WI38 (cell line): ENCODE measurements around the gene MIOX.
"Not testable (repeated sequence)": the region's sequence is repeated elsewhere in the genome, so short reads cannot be mapped to it uniquely, and the experiment has no call there.

Source experiments
- H3K4me3 ChIP-seq: 2 replicates; pipeline ENCODE4 v1.5.1; 2011; ENCODE audit warnings: low read depth, mild to moderate bottlenecking, control low read depth, low read length
- TF ChIP-seq, protein P1 (sequence below): IDR thresholded peaks from 2 replicates; pipeline ENCODE4 v1.5.1; 2012; ENCODE audit warnings: low read depth, mild to moderate bottlenecking, control low read depth, low read length

Gene MIOX

DNA sequence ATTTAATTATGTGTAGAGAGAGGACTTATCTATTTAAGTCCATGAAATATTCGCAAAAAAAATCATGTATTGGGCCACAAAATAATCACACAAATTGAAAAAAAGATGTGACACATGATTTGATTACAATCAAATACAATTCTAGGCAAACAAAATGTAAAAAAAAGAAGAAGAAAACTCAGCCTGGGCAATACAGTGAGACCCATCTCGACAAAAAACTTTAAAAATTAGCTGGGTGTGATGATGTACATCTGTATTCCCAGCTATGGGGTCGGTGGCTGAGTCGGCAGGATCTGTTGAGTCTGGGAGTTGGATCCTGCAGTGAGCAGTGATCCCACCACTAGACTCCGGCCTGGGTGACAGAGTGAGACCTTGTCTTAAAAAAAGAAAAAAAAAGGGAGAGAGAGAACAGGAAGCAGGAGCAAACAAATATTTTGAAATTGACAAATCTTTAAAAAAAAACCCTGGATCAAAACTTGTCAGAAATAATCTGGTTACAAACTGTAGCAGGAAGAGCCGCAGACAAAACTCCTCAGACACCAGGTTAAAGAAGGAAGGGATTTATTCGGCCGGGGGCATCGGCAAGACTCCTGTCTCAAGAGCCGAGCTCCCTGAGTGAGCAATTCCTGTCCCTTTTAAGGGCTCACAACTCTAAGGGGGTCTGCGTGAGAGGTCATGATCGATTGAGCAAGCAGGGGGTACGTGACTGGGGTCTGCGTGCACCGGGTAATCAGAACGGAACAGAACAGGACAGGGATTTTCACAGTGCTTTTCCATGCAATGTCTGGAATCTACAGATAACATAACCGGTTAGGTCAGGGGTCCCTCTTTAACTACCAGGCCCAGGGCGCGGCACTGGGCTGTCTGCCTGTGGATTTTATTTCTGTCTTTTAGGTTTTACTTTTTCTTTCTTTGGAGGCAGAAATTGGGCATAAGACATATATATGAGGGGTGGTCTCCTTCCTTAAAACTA, 46.5 kb downstream of the MIOX start:
- TF ChIP-seq, protein P1, sequence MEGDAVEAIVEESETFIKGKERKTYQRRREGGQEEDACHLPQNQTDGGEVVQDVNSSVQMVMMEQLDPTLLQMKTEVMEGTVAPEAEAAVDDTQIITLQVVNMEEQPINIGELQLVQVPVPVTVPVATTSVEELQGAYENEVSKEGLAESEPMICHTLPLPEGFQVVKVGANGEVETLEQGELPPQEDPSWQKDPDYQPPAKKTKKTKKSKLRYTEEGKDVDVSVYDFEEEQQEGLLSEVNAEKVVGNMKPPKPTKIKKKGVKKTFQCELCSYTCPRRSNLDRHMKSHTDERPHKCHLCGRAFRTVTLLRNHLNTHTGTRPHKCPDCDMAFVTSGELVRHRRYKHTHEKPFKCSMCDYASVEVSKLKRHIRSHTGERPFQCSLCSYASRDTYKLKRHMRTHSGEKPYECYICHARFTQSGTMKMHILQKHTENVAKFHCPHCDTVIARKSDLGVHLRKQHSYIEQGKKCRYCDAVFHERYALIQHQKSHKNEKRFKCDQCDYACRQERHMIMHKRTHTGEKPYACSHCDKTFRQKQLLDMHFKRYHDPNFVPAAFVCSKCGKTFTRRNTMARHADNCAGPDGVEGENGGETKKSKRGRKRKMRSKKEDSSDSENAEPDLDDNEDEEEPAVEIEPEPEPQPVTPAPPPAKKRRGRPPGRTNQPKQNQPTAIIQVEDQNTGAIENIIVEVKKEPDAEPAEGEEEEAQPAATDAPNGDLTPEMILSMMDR = no peak

DNA sequence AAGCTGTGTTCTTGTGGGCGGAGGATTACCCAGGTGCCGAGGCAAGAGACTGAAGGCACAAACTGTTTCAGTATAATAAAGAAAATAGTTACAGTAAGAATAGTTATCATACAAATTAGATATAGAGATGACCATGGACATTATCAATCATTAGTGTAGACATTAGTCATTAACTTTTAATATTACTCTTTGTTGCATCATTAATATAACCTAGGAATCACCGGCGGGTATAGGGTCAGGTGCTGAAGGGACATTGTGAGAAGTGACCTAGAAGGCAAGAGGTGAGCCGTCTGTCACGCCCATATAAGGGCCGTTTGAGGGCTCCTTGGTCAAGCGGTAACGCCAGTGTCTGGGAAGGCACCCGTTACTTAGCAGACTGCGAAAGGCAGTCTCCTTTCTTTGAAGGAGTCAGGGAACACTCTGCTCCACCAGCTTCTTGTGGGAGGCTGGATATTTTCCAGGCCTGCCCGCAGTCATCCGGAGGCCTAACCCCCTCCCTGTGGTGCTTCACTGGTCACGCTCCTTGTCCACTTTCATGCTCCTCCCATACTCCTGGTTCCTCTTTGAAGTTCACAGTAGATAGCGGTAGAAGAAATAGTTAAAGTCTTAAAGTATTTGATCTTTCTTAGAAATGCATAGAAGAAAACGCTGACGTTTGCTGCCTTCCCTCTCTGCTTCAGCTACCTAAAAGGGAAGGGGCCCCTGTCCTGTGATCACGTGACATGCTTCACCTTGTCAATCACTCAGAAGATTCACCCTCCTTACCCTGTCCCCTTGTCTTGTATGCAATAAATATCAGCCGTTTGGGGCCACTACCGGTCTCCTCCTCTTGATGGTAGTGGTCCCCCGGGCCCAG, 47.4 kb downstream of the MIOX start:
- H3K4me3 ChIP-seq = not testable (repeated sequence)

More for the DNA sequence above, 46.5 kb downstream of the MIOX start:
- no peak overlapping the region for H3K4me3 ChIP-seq

DNA sequence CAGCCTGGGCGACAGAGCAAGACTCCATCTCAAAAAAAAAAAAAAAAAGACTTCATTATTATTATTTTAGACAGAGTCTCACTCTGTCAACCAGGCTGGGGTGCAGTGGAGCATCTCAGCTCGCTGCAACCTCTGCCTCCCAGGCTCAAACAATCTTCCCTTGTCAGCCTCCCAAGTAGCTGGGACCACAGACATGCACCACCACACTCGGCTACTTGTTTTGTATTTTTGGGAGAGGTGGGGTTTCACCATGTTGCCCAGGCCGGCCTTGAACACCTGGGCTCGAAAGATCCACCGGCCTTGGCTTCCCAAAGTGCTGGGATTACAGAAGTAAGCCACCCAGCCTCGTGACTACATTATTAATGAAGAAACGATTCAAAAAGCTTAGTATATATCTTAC, 48.5 kb downstream of the MIOX start:
- TF ChIP-seq, protein P1 = no peak
- H3K4me3 ChIP-seq = no peak overlapping the region

DNA sequence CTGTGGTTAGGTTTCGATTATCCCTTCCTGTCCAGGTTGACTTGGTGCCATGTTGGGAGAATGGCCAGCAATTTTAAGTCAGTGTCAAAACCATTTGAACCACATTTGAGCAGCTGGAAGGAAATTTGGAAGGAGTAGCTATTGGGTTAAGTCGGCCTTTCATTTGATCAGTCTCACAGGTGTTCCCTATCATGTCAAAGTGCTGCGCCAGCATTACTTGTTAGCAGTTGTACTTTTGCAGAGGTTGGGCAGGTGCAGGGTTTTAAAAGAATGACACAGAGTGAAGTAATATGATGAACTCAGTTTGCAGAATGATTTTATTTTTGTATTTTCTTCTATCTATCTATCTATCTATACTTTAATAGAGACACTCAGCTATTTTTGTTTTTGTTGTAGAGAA, 49.6 kb downstream of the MIOX start:
- TF ChIP-seq, protein P1 = no peak
- H3K4me3 ChIP-seq = no peak overlapping the region

DNA sequence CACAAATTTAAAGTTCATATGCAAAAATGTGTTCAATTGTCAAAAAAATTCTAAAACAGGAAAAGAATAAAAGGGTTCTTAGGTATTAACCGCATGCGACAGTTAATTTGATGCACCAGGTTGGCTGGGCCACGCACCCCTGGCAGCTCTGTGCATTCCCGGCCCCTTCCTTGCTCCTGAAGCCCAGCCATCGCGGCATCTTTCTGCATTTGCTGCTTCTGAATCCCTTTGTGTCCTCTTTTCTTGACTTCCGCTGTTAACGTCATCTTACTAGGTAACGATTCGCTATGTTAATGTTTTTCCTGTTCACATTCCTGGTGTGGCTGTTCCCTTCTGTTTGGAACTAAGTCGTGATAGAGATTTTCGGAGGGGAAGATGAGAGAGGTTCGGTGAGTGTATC, 51.1 kb downstream of the MIOX start:
- TF ChIP-seq, protein P1 = no peak
- H3K4me3 ChIP-seq = no peak overlapping the region
